ENCODE measurements around the gene SASH1.

DNA sequence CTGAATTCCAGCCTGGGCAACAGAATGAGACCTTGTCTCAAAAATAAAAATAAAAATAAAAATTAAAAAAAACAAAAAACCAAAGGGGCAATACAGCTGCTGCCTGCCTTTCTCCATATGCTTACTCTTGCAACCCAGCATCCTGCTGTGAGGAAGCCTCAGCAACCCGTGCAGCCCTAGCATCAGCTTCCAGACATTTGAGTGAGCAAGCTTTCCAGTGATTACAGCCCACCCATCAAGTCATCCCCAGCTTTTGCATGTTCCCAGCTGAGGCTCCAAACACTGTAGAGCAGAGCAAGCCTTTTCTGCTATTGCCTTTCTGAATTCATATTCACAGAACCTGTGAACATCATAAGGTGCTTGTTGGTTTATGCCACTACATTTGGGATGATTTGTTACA is 93.8 kb downstream of the SASH1 start:
- TF ChIP-seq, protein P1, sequence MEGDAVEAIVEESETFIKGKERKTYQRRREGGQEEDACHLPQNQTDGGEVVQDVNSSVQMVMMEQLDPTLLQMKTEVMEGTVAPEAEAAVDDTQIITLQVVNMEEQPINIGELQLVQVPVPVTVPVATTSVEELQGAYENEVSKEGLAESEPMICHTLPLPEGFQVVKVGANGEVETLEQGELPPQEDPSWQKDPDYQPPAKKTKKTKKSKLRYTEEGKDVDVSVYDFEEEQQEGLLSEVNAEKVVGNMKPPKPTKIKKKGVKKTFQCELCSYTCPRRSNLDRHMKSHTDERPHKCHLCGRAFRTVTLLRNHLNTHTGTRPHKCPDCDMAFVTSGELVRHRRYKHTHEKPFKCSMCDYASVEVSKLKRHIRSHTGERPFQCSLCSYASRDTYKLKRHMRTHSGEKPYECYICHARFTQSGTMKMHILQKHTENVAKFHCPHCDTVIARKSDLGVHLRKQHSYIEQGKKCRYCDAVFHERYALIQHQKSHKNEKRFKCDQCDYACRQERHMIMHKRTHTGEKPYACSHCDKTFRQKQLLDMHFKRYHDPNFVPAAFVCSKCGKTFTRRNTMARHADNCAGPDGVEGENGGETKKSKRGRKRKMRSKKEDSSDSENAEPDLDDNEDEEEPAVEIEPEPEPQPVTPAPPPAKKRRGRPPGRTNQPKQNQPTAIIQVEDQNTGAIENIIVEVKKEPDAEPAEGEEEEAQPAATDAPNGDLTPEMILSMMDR (IDR thresholded peaks at IDR 0.05; ENCODE audit: low read length) = no peak
- TF ChIP-seq EZH2 (optimal IDR thresholded peaks at IDR 0.05; ENCODE audit: low read depth, low read length) = no peak
